SK-N-SH (cell line): ENCODE measurements around the gene NSRP1. TPM values are rescaled to one million over a fixed set of nuclear protein-coding genes. Genes with fewer than 3 reads are reported as not detected.

Experiments used
- CTCF ChIA-PET: fragments of 300-600, 350-600 bp; formaldehyde crosslinking; extraction: SDS; loops from one replicate; lab custom pipeline; 2021; lab: Yijun Ruan, JAX
- POLR2A ChIA-PET: fragments of 350-600 bp; sonication (Branson Sonifier 250); formaldehyde crosslinking; extraction: SDS; loops from one replicate; lab custom pipeline; 2020; ENCODE audit warnings: antibody characterized with exemption, inconsistent platforms; lab: Yijun Ruan, JAX
- DNase-seq: peaks from one replicate; pipeline ENCODE4 v3.0.0; 2012
- H2AFZ ChIP-seq: fragments of 200-600 bp; sonication (generic); 2 replicates; pipeline ENCODE4 v1.8.1; 2016; ENCODE audit warnings: antibody characterized with exemption, mild to moderate bottlenecking, low read depth
- H3F3A ChIP-seq: fragments of 200-600 bp; sonication (generic); replicated peaks from 2 replicates; pipeline ENCODE3; 2016; ENCODE audit warnings: antibody characterized with exemption, mild to moderate bottlenecking; ENCODE audit not compliant: insufficient read depth
- H3K27ac ChIP-seq, 2 experiments: fragments of 200-500 bp in 1 of 2; fragments of 200-600 bp in 1 of 2; sonication (Bioruptor generic) in 1 of 2; sonication (generic), shearing (Covaris generic) in 1 of 2; 2 replicates each; pipeline versions ENCODE4 v1.5.1 to v1.6.1; 2014 to 2016; ENCODE audit warnings: low read depth in 2 of 2, inconsistent platforms in 1 of 2, low read length in 1 of 2, mild to moderate bottlenecking in 1 of 2, mixed read lengths in 1 of 2
- H3K27me3 ChIP-seq: fragments of 200-600 bp; sonication (generic), shearing (Covaris generic); 2 replicates; pipeline ENCODE4 v1.6.1; 2016; ENCODE audit warnings: mixed run types; ENCODE audit not compliant: insufficient read depth
- H3K36me3 ChIP-seq, 2 experiments: fragments of 200-500 bp in 1 of 2; fragments of 200-600 bp in 1 of 2; sonication (Bioruptor generic) in 1 of 2; sonication (generic) in 1 of 2; replicated peaks in 1 of 2; 2 replicates each; pipeline versions ENCODE3 to v1.5.1; 2014 to 2016; ENCODE audit warnings: low read length in 1 of 2, mild to moderate bottlenecking in 1 of 2; ENCODE audit not compliant: insufficient read depth in 2 of 2, control insufficient read depth in 1 of 2
- H3K4me1 ChIP-seq, 2 experiments: fragments of 200-500 bp in 1 of 2; fragments of 200-600 bp in 1 of 2; sonication (Bioruptor generic) in 1 of 2; sonication (generic), shearing (Covaris generic) in 1 of 2; 2 replicates each; pipeline versions ENCODE4 v1.5.1 to v1.6.1; 2014 to 2016; ENCODE audit warnings: low read depth in 1 of 2, low read length in 1 of 2, mixed run types in 1 of 2; ENCODE audit not compliant: insufficient read depth in 2 of 2, control insufficient read depth in 1 of 2
- H3K4me2 ChIP-seq: fragments of 200-600 bp; sonication (generic), shearing (Covaris generic); 2 replicates; pipeline ENCODE4 v1.6.1; 2017; ENCODE audit warnings: mixed run types
- H3K4me3 ChIP-seq, 2 experiments: fragments of 200-500 bp in 1 of 2; fragments of 200-600 bp in 1 of 2; sonication (Bioruptor generic) in 1 of 2; sonication (generic), shearing (Covaris generic) in 1 of 2; 2 replicates each; pipeline versions ENCODE4 v1.5.1 to v1.8.1; 2014 to 2016; ENCODE audit warnings: low read depth in 2 of 2, inconsistent platforms in 1 of 2, low read length in 1 of 2, mild to moderate bottlenecking in 1 of 2, mixed read lengths in 1 of 2, moderate library complexity in 1 of 2
- H3K79me2 ChIP-seq: fragments of 200-600 bp; sonication (generic); 2 replicates; pipeline ENCODE4 v1.8.1; 2017; ENCODE audit warnings: mild to moderate bottlenecking; ENCODE audit not compliant: insufficient read depth
- H3K9ac ChIP-seq: fragments of 200-600 bp; sonication (generic); 2 replicates; pipeline ENCODE4 v1.6.1; 2017; ENCODE audit warnings: mixed run types
- H3K9me2 ChIP-seq: fragments of 200-600 bp; sonication (generic); 2 replicates; pipeline ENCODE4 v1.6.1; 2017; ENCODE audit warnings: mixed run types
- H3K9me3 ChIP-seq: fragments of 200-600 bp; sonication (generic); 2 replicates; pipeline ENCODE4 v1.6.1; 2017; ENCODE audit warnings: mixed run types, mild to moderate bottlenecking, moderate library complexity
- H4K20me1 ChIP-seq: fragments of 200-600 bp; sonication (generic); 2 replicates; pipeline ENCODE4 v1.6.1; 2017; ENCODE audit warnings: mild to moderate bottlenecking, mixed run types; ENCODE audit not compliant: insufficient read depth
- CTCF ChIP-seq: fragments of 200-600 bp; sonication (generic); IDR thresholded peaks from 2 replicates; pipeline ENCODE4 v1.6.1; 2017; ENCODE audit warnings: antibody characterized with exemption, mild to moderate bottlenecking, moderate library complexity
- ELF1 ChIP-seq: IDR thresholded peaks from 2 replicates; pipeline ENCODE4 v1.4.0; 2012
- EZH2phosphoT487 ChIP-seq: fragments of 200-600 bp; sonication (generic); IDR thresholded peaks from 2 replicates; pipeline ENCODE4 v1.6.1; 2017; ENCODE audit warnings: low read depth, mixed run types, mild to moderate bottlenecking, antibody characterized with exemption, moderate library complexity, borderline replicate concordance
- FOXJ3 ChIP-seq: sonication (generic); formaldehyde crosslinking; IDR thresholded peaks from 2 replicates; pipeline ENCODE4 v1.5.1; 2020; ENCODE audit warnings: mild to moderate bottlenecking, missing genetic modification reagents
- GATA2 ChIP-seq: sonication (generic); formaldehyde crosslinking; IDR thresholded peaks from 2 replicates; pipeline ENCODE4 v1.5.0; 2020; ENCODE audit warnings: mild to moderate bottlenecking, missing genetic modification reagents
- MEF2A ChIP-seq: IDR thresholded peaks from 2 replicates; pipeline ENCODE4 v1.4.0; 2012; ENCODE audit warnings: low read depth, borderline replicate concordance
- NRF1 ChIP-seq: IDR thresholded peaks from 2 replicates; pipeline ENCODE4 v1.6.1; 2012; ENCODE audit warnings: low read depth, mild to moderate bottlenecking, low read length
- RAD21 ChIP-seq: IDR thresholded peaks from 2 replicates; pipeline ENCODE4 v1.6.1; 2012; ENCODE audit warnings: mild to moderate bottlenecking, low read length
- REST ChIP-seq: IDR thresholded peaks from 2 replicates; pipeline ENCODE4 v1.6.1; 2012; ENCODE audit warnings: mild to moderate bottlenecking, low read depth, low read length, moderate library complexity
- TAF1 ChIP-seq: IDR thresholded peaks from 2 replicates; pipeline ENCODE4 v1.6.1; 2012; ENCODE audit warnings: low read depth, mild to moderate bottlenecking, low read length, moderate library complexity, borderline replicate concordance
- TCF12 ChIP-seq: IDR thresholded peaks from 2 replicates; pipeline ENCODE4 v1.4.0; 2012
- TEAD4 ChIP-seq: IDR thresholded peaks from 2 replicates; pipeline ENCODE4 v1.4.0; 2012; ENCODE audit warnings: mild to moderate bottlenecking, borderline replicate concordance; ENCODE audit not compliant: insufficient read depth
- WGBS: methylation state at CpG from one replicate; pipeline ENCODE4 v1.1.6; 2017; ENCODE audit warnings: low lambda C conversion rate; 5-methylcytosine and 5-hydroxymethylcytosine counted together
- polyA plus RNA-seq, 3 experiments: library from polyadenylated mRNA; depleted of rRNA; stranded (reverse); fragments of >200 nt; gene quantifications; 2 replicates each; pipeline ENCODE4 v1.2.3, GENCODE V29; 2012

The NSRP1 gene
- polyA plus RNA-seq, 1 of the 3 experiments (the other 2 are of a cell fraction), result 10.8 TPM

DNA sequence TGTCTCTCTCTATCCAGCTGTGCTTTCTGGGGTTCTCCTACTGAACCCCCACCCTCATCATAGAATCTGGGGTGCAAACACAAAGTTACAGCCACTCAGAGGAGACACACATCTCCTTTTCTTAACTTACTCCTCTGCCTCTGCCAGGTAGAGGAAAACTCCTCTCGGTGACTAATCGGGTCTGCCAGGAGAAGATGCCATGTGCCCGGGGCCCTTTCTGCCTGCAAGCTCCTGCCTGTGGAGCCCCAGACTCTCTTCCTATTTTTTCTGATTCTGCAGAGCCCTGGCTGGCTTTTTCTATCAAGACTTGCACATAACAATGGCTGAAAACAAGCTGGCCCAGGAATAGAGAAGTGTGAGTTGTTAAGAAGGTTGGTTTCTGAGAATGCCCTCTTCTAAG lies 108.5 kb downstream of the NSRP1 start:
- H3F3A ChIP-seq, result no peaks in the 10 kb centered on the region
- 86% methylated on average over 3 of the region's 3 CpGs for WGBS
- no peaks in the 10 kb centered on the region; the same call in 1 of the 2 replicates for H3K27me3 ChIP-seq
- H3K4me2 ChIP-seq, result no peak overlapping the region
- DNase-seq, result no peak
- ChIA-PET POLR2A (no interaction called here), CTCF (interaction anchor here (0.8 to 2.2 kb wide), 3 partner anchors 12 to 204 kb away, joined by 3 to 7 read pairs (median 4); no protein-coding TSS in a partner anchor)
- H4K20me1 ChIP-seq, result no peaks in the 10 kb centered on the region
- no peak overlapping the region for H2AFZ ChIP-seq
- no peaks in the 10 kb centered on the region for H3K9me3 ChIP-seq
- no peaks in the 10 kb centered on the region for H3K4me1 ChIP-seq
- H3K36me3 ChIP-seq, result no peaks in the 10 kb centered on the region
- no peaks in the 10 kb centered on the region for H3K9me2 ChIP-seq
- no peaks in the 10 kb centered on the region for H3K79me2 ChIP-seq
- H3K27ac ChIP-seq, result no peak overlapping the region
- H3K4me3 ChIP-seq, result no peak overlapping the region
- no peak for TF ChIP-seq RAD21
- no peak for TF ChIP-seq CTCF
- H3K9ac ChIP-seq, result no peak overlapping the region

- CTCF ChIA-PET, result interaction anchor here (0.8 to 2.2 kb wide), 4 partner anchors 9 to 205 kb away, joined by 3 to 8 read pairs (median 6); partner anchors contain the start of gene SLC6A4
- Histone ChIP-seq H3K9me3 (no peaks in the 10 kb centered on the region), H3K9me2 (no peaks in the 10 kb centered on the region), H3K4me2 (no peak overlapping the region), H4K20me1 (no peaks in the 10 kb centered on the region), H3K27me3 (peaks cover 5% of the 10 kb centered on the region; the same call in 1 of the 2 replicates), H3K27ac (no peak overlapping the region), H3K36me3 (no peaks in the 10 kb centered on the region), H3K9ac (no peak overlapping the region), H3K4me3 (no peak overlapping the region), H3K4me1 (no peaks in the 10 kb centered on the region), H3F3A (no peaks in the 10 kb centered on the region), H2AFZ (no peak overlapping the region), H3K79me2 (no peaks in the 10 kb centered on the region)
- POLR2A ChIA-PET, result no interaction called here
- TF ChIP-seq EZH2phosphoT487 (no peak), ELF1 (no peak), TAF1 (no peak), NRF1 (no peak), TCF12 (no peak), MEF2A (no peak), TEAD4 (no peak), GATA2 (no peak)
- DNase-seq, result no peak
- 73% methylated on average over 12 of the region's 15 CpGs for WGBS
Measured at GRCh38 chr17:30225919-30226553, 109.4 kb downstream of the NSRP1 start.

DNA sequence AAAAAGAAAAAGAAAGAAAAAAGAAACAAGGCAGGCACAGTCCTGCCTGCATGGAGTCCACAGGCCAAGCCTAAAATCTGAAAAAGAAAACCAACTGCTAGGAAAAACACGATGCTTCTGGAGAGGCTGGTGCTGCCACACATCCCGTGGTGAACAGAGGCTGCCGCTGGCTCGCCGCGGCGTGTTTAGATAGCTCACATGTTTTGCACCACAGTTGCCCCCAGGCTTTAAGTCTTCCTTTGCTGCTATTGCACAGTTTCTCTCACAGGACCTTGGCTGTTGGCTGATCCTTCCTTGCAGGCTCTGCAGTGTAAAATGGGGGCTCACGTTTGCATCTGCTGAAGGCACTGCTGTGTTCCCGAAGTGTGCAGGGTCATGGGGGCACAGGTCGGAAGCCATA lies 110.3 kb downstream of the NSRP1 start:
- Histone ChIP-seq H2AFZ (no peak overlapping the region), H3K4me1 (no peaks in the 10 kb centered on the region), H3K27ac (no peak overlapping the region), H3K9me2 (no peaks in the 10 kb centered on the region), H3K36me3 (no peaks in the 10 kb centered on the region), H3K27me3 (peaks cover 5% of the 10 kb centered on the region; the same call in 1 of the 2 replicates), H3K4me2 (no peak overlapping the region), H3K9me3 (no peaks in the 10 kb centered on the region), H3K9ac (no peak overlapping the region), H3F3A (no peaks in the 10 kb centered on the region), H3K4me3 (no peak overlapping the region), H3K79me2 (no peaks in the 10 kb centered on the region), H4K20me1 (no peaks in the 10 kb centered on the region)
- no peak for DNase-seq
- no peak for TF ChIP-seq RAD21
- no peak for TF ChIP-seq MEF2A
- no peak for TF ChIP-seq REST
- no peak for TF ChIP-seq FOXJ3 (CRISPR knock-in tag)
- ChIA-PET POLR2A (no interaction called here), CTCF (interaction anchor here (1.9 to 2.0 kb wide), 2 partner anchors 9 to 10 kb away, joined by 5 to 8 read pairs; partner anchors contain the start of gene SLC6A4)
- WGBS, result 66% methylated on average over 10 of the region's 10 CpGs
